HEK293T (cell line): ENCODE data around the gene YES1.
"Not testable (repeated sequence)": the region's sequence is repeated elsewhere in the genome, so short reads cannot be mapped to it uniquely, and the experiment has no call there.

Experiments used
- CTCF ChIA-PET: fragments of 350-600 bp; formaldehyde crosslinking; extraction: SDS; loops from one replicate; lab custom pipeline; 2021; ENCODE audit warnings: antibody characterized with exemption, inconsistent platforms; lab: Yijun Ruan, JAX
- POLR2A ChIA-PET: fragments of 350-600 bp; formaldehyde crosslinking; extraction: SDS; loops from one replicate; lab custom pipeline; 2020; ENCODE audit warnings: antibody characterized with exemption, inconsistent platforms; lab: Yijun Ruan, JAX
- DNase-seq: peaks from one replicate; pipeline ENCODE4 v3.0.0; 2012; ENCODE audit warnings: mixed read lengths; ENCODE audit errors: extremely low spot score
- ARNT ChIP-seq: fragments of 450-650 bp; IDR thresholded peaks from 2 replicates; pipeline ENCODE4 v1.6.1; 2017; ENCODE audit warnings: mild to moderate bottlenecking
- BHLHE40 ChIP-seq: fragments of 450-650 bp; IDR thresholded peaks from 2 replicates; pipeline ENCODE4 v1.6.1; 2016; ENCODE audit warnings: mild to moderate bottlenecking, moderate library complexity, borderline replicate concordance
- CTBP1 ChIP-seq: fragments of 450-650 bp; IDR thresholded peaks from 2 replicates; pipeline ENCODE4 v1.6.1; 2016; ENCODE audit warnings: borderline replicate concordance
- ELF4 ChIP-seq: fragments of 450-650 bp; IDR thresholded peaks from 2 replicates; pipeline ENCODE4 v1.6.1; 2017; ENCODE audit warnings: antibody characterized with exemption
- FOXA1 ChIP-seq: fragments of 450-650 bp; IDR thresholded peaks from 2 replicates; pipeline ENCODE4 v1.6.1; 2016; ENCODE audit warnings: mild to moderate bottlenecking
- FOXK2 ChIP-seq: fragments of 450-650 bp; IDR thresholded peaks from 2 replicates; pipeline ENCODE4 v1.6.1; 2016; ENCODE audit warnings: mild to moderate bottlenecking
- FOXM1 ChIP-seq: fragments of 450-650 bp; IDR thresholded peaks from 2 replicates; pipeline ENCODE4 v1.6.1; 2017; ENCODE audit warnings: mild to moderate bottlenecking, borderline replicate concordance
- HDGF ChIP-seq: fragments of 450-650 bp; IDR thresholded peaks from 2 replicates; pipeline ENCODE4 v1.6.1; 2017; ENCODE audit warnings: antibody characterized with exemption, borderline replicate concordance
- L3MBTL2 ChIP-seq: fragments of 450-650 bp; conservative IDR thresholded peaks from 2 replicates; pipeline ENCODE4 v1.6.1; 2016; ENCODE audit warnings: mild to moderate bottlenecking
- LEF1 ChIP-seq: fragments of 450-650 bp; IDR thresholded peaks from 2 replicates; pipeline ENCODE4 v1.6.1; 2017; ENCODE audit warnings: mild to moderate bottlenecking, borderline replicate concordance
- NFRKB ChIP-seq: fragments of 450-650 bp; IDR thresholded peaks from 2 replicates; pipeline ENCODE4 v1.6.1; 2016; ENCODE audit warnings: mild to moderate bottlenecking, moderate library complexity
- PKNOX1 ChIP-seq: fragments of 450-650 bp; IDR thresholded peaks from 2 replicates; pipeline ENCODE4 v1.6.1; 2016
- SP1 ChIP-seq: fragments of 450-650 bp; IDR thresholded peaks from 2 replicates; pipeline ENCODE4 v1.6.1; 2017
- SUZ12 ChIP-seq: fragments of 450-650 bp; IDR thresholded peaks from 2 replicates; pipeline ENCODE4 v1.6.1; 2016; ENCODE audit warnings: mild to moderate bottlenecking
- TARDBP ChIP-seq: fragments of 450-650 bp; IDR thresholded peaks from 2 replicates; pipeline ENCODE4 v1.6.1; 2016
- ZNF384 ChIP-seq: fragments of 450-650 bp; IDR thresholded peaks from 2 replicates; pipeline ENCODE4 v1.6.1; 2016

The YES1 gene

GRCh38 chr18:809985-810642 is 1.9 kb downstream of the YES1 start:
- no peak for DNase-seq
- POLR2A ChIA-PET: no interaction called here
- TF ChIP-seq PKNOX1: 0 out of 2 replicates have a peak, but pooled peaks have one; percentile 17
- no peak for TF ChIP-seq LEF1
- TF ChIP-seq FOXM1: no peak
- no peak for TF ChIP-seq TARDBP
- CTCF ChIA-PET: no interaction called here

- POLR2A ChIA-PET, CTCF ChIA-PET: not testable (repeated sequence)
Measured at GRCh38 chr18:809228-809627, 2.8 kb downstream of the YES1 start.

GRCh38 chr18:808502-808901 is 3.5 kb downstream of the YES1 start:
- no peak for DNase-seq
- POLR2A ChIA-PET: no interaction called here
- CTCF ChIA-PET: no interaction called here

More at GRCh38 chr18:809228-809627, 2.8 kb downstream of the YES1 start:
- DNase-seq: not testable (repeated sequence)

GRCh38 chr18:808086-808485 is 4.0 kb downstream of the YES1 start:
- TF ChIP-seq NFRKB (no peak), TARDBP (no peak), ELF4 (no peak), PKNOX1 (no peak), HDGF (no peak), LEF1 (no peak), FOXA1 (no peak), BHLHE40 (no peak), SP1 (no peak), FOXM1 (no peak), ZNF384 (no peak)
- POLR2A ChIA-PET: no interaction called here
- CTCF ChIA-PET: interaction anchor here (1.2 kb wide), 1 partner anchor 26 kb away, joined by 3 read pairs; no protein-coding TSS in a partner anchor
- DNase-seq: no peak

More at GRCh38 chr18:808502-808901, 3.5 kb downstream of the YES1 start:
- TF ChIP-seq L3MBTL2 (no peak), ZNF384 (no peak), PKNOX1 (no peak), CTBP1 (no peak), TARDBP (no peak), BHLHE40 (no peak), SUZ12 (no peak), FOXK2 (no peak), FOXA1 (no peak), HDGF (no peak), FOXM1 (no peak), ELF4 (no peak), NFRKB (no peak), ARNT (no peak), SP1 (no peak), LEF1 (no peak)

- DNase-seq: no peak
- TF ChIP-seq ZNF384: no peak
- TF ChIP-seq ELF4: no peak
- no peak for TF ChIP-seq BHLHE40
- no peak for TF ChIP-seq ARNT
- POLR2A ChIA-PET: no interaction called here
- CTCF ChIA-PET: interaction anchor here (0.7 kb wide), 1 partner anchor 34 kb away, joined by 3 read pairs; no protein-coding TSS in a partner anchor
Measured at GRCh38 chr18:805755-806110, 6.3 kb downstream of the YES1 start.

GRCh38 chr18:805008-805754 is 6.9 kb downstream of the YES1 start:
- no peak for DNase-seq
- ChIA-PET POLR2A (no interaction called here), CTCF (no interaction called here)
- TF ChIP-seq BHLHE40: no peak
- no peak for TF ChIP-seq ELF4
- no peak for TF ChIP-seq CTBP1
- no peak for TF ChIP-seq FOXA1
- TF ChIP-seq FOXK2: no peak
- no peak for TF ChIP-seq ARNT
- TF ChIP-seq ZNF384: no peak
- TF ChIP-seq HDGF: no peak
- TF ChIP-seq TARDBP: no peak
- no peak for TF ChIP-seq FOXM1
- no peak for TF ChIP-seq SUZ12
